Gastroesophageal sphincter (tissue), 3 donors: ENCODE measurements around the gene SFXN2.

Source experiments
- EP300 ChIP-seq: sonication (generic); formaldehyde crosslinking; IDR thresholded peaks from one replicate; pipeline ENCODE4 v1.6.1; 2017; ENCODE audit warnings: antibody characterized with exemption, mild to moderate bottlenecking
- POLR2AphosphoS5 ChIP-seq: sonication (generic); formaldehyde crosslinking; IDR thresholded peaks from one replicate; pipeline ENCODE4 v1.6.1; 2017; ENCODE audit warnings: antibody characterized with exemption
- TF ChIP-seq, protein P1 (sequence below), 4 experiments: fragments of 200-600 bp in 2 of 4; fragments of 450-650 bp in 2 of 4; sonication (generic) in 1 of 4; IDR thresholded peaks; one replicate each; pipeline ENCODE4 v1.5.1; 2017 to 2019; ENCODE audit warnings: antibody characterized with exemption in 4 of 4, mild to moderate bottlenecking in 2 of 4, moderate library complexity in 2 of 4

GRCh38 chr10:102704915-102705314, 9.5 kb upstream of the SFXN2 start:
- TF ChIP-seq, protein P1, sequence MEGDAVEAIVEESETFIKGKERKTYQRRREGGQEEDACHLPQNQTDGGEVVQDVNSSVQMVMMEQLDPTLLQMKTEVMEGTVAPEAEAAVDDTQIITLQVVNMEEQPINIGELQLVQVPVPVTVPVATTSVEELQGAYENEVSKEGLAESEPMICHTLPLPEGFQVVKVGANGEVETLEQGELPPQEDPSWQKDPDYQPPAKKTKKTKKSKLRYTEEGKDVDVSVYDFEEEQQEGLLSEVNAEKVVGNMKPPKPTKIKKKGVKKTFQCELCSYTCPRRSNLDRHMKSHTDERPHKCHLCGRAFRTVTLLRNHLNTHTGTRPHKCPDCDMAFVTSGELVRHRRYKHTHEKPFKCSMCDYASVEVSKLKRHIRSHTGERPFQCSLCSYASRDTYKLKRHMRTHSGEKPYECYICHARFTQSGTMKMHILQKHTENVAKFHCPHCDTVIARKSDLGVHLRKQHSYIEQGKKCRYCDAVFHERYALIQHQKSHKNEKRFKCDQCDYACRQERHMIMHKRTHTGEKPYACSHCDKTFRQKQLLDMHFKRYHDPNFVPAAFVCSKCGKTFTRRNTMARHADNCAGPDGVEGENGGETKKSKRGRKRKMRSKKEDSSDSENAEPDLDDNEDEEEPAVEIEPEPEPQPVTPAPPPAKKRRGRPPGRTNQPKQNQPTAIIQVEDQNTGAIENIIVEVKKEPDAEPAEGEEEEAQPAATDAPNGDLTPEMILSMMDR (IDR thresholded peaks at IDR 0.05) = no peak
- no peak for TF ChIP-seq EP300
- no peak for TF ChIP-seq POLR2AphosphoS5
